Uterine smooth muscle cell (primary cell): ENCODE data around the gene ZNF488. TPM values are rescaled to one million over a fixed set of nuclear protein-coding genes. Genes with fewer than 3 reads are reported as not detected.

Experiments used
- total RNA-seq: library from RNA; depleted of rRNA; stranded (reverse); fragments of >200 nt; gene quantifications from 2 replicates; pipeline ENCODE4 v1.2.3, GENCODE V29; 2014

Gene ZNF488, protein sequence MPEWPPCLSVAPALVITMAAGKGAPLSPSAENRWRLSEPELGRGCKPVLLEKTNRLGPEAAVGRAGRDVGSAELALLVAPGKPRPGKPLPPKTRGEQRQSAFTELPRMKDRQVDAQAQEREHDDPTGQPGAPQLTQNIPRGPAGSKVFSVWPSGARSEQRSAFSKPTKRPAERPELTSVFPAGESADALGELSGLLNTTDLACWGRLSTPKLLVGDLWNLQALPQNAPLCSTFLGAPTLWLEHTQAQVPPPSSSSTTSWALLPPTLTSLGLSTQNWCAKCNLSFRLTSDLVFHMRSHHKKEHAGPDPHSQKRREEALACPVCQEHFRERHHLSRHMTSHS
- total RNA-seq, result under 0.01 TPM in 2 replicates

DNA sequence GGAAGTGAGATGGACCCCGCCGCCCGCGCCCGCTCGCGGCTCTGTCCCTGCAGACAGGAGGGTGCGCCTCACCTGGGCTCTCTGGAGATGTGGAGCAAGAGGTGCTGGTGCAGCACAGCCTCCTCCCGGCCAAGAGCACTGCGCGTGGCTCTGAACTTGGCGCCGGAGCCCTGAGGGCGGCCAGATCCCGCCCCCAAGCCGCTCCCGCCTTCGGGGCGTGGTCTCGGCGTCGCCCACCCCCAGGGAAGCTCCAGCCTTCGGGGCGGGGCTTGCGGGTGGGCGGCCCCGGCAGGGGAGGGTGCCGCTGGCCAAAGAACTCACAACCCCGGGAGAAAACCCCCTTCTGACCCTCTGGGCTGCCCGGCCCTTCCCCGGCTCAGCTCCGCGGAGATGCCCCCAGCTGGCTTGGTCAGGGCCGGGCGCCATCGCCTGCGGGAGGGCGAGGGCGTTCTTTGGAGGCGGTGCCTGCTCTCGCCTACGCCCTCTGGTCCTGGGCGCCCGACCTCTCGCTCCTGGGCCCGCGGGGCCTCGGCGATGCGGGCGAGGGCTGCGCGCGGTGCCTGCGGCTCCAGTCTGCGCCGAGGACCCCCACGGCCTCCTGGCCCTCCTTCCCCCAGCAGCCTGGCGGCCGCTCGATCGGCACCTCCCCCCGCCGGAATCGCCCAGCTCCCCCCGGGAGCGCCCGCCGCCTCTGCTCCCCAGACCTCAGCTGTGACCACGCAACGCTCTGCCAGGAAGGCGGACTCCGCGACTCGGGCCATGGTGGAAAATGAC is at the start of gene ZNF488:
TSS of gene ZNF488 (minus strand) at position 146 of the 774 bp plus-strand sequence. CDS start 15,464 bp downstream, outside the sequence.

DNA sequence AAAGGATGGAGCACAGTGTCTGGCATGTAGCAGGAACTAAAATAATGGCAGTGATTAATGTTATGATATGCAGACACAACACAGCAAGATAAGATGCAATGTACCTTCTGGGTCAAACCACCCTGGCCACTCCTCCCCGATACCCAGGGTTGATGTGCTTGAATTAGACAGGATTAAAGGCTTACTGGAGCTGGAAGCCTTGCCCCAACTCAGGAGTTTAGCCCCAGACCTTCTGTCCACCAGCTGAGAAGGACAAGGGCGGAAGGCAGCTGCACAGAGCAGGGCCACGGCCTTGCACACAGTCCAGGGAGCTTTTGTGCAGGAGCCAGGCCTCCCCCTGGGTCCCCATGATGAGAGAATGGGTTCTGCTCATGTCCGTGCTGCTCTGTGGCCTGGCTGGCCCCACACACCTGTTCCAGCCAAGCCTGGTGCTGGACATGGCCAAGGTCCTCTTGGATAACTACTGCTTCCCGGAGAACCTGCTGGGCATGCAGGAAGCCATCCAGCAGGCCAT is 35.9 kb downstream of the ZNF488 start, which contains the start of gene RBP3:
TSS of gene RBP3 (plus strand) at position 226 of the 514 bp plus-strand sequence. CDS start at position 348, 122 bp downstream.

DNA sequence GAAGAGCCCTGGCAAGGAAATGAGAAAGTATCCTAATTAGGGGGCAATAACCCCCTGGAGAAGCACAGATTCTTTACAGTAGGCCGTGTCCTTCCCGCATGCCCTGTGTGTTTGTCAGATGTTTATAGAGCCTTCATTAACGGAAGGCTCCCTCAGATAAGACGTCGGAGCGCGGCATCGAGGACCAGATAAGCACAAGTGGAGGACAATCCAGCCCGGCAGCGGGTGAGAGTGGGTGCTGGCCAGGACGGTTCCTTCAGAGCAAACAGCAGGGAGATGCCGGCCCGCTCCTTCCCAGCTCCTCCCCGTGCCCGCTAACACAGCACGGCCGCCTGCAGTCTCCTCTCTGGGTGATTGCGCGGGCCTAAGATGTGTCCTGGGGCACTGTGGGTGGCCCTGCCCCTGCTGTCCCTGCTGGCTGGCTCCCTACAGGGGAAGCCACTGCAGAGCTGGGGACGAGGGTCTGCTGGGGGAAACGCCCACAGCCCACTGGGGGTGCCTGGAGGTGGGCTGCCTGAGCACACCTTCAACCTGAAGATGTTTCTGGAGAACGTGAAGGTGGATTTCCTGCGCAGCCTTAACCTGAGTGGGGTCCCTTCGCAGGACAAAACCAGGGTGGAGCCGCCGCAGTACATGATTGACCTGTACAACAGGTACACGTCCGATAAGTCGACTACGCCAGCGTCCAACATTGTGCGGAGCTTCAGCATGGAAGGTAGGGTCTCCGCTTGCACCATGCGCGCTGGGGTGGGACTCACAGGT is 61.6 kb downstream of the ZNF488 start, which contains the start of gene GDF2:
TSS of gene GDF2 (plus strand) at position 155 of the 762 bp plus-strand sequence. CDS start at position 370, 215 bp downstream.

Other genes starting within 250 kb of the ZNF488 start
- 0.11 and 0.12 TPM in 2 replicates for gene GDF10, start 84.1 kb downstream of the ZNF488 start, total RNA-seq
- gene GDF2, start 61.8 kb downstream of the ZNF488 start, total RNA-seq, result not detected in 2 replicates
- gene RBP3, start 35.9 kb downstream of the ZNF488 start, total RNA-seq, result not detected in 2 replicates
- 0.12 and 0.22 TPM in 2 replicates for gene ANXA8, start 99.8 kb upstream of the ZNF488 start, total RNA-seq
- gene FAM25G, start 107.4 kb upstream of the ZNF488 start, total RNA-seq, result not detected in 2 replicates
- 2.6 and 4.0 TPM in 2 replicates for gene AGAP9, start 139.3 kb upstream of the ZNF488 start, total RNA-seq